ENCODE results near the gene ZNF264. TPM values are rescaled to one million over a fixed set of nuclear protein-coding genes. Genes with fewer than 3 reads are reported as not detected.

ZNF264 gene
- total and polyA plus RNA-seq, 2 of the 8 experiments (the other 6 are each of a cell fraction or from before 2014, with no cell fraction given), result 3.6 to 20.0 TPM

Small RNA genes lying within 50 kb of the gene (small RNA-seq; reads per million reads assigned to genes)
- gene AC025588.3 (ENCODE audit: insufficient read depth), result not detected

Other genes starting within 250 kb of the ZNF264 start
- gene USP29, start 71.5 kb upstream of the ZNF264 start, total RNA-seq (2021; fragmentation: NEBNext Ultra II Directional; extraction: Animal tissue kit (Norgen Biotek cat#: 25700)), result not detected in 2 replicates
- not detected in 2 replicates for gene USP29, start 71.5 kb upstream of the ZNF264 start, polyA plus RNA-seq (2011; rRNA removed)
- gene ZIM3, start 46.3 kb upstream of the ZNF264 start, total RNA-seq (2021; fragmentation: NEBNext Ultra II Directional; extraction: Animal tissue kit (Norgen Biotek cat#: 25700)), result not detected in 2 replicates
- gene ZIM3, start 46.3 kb upstream of the ZNF264 start, polyA plus RNA-seq (2011; rRNA removed), result not detected in 2 replicates
- not detected in 2 replicates for gene DUXA, start 24.0 kb upstream of the ZNF264 start, total RNA-seq (2021; fragmentation: NEBNext Ultra II Directional; extraction: Animal tissue kit (Norgen Biotek cat#: 25700))
- not detected in 2 replicates for gene DUXA, start 24.0 kb upstream of the ZNF264 start, polyA plus RNA-seq (2011; rRNA removed)
- 3.1 TPM in 2 replicates for gene AURKC, start 39.5 kb downstream of the ZNF264 start, total RNA-seq (2021; fragmentation: NEBNext Ultra II Directional; extraction: Animal tissue kit (Norgen Biotek cat#: 25700))
- gene AURKC, start 39.5 kb downstream of the ZNF264 start, polyA plus RNA-seq (2011; rRNA removed), result 4.3 and 6.3 TPM in 2 replicates
- gene ZNF805, start 49.1 kb downstream of the ZNF264 start, total RNA-seq (2021; fragmentation: NEBNext Ultra II Directional; extraction: Animal tissue kit (Norgen Biotek cat#: 25700)), result 12.6 and 14.8 TPM in 2 replicates
- gene ZNF805, start 49.1 kb downstream of the ZNF264 start, polyA plus RNA-seq (2011; rRNA removed), result 1.6 and 2.3 TPM in 2 replicates
- gene ZNF460, start 89.0 kb downstream of the ZNF264 start, total RNA-seq (2021; fragmentation: NEBNext Ultra II Directional; extraction: Animal tissue kit (Norgen Biotek cat#: 25700)), result 56.0 and 57.9 TPM in 2 replicates
- 6.9 and 9.3 TPM in 2 replicates for gene ZNF460, start 89.0 kb downstream of the ZNF264 start, polyA plus RNA-seq (2011; rRNA removed)
- 8.7 and 9.0 TPM in 2 replicates for gene ZNF543, start 129.0 kb downstream of the ZNF264 start, total RNA-seq (2021; fragmentation: NEBNext Ultra II Directional; extraction: Animal tissue kit (Norgen Biotek cat#: 25700))
- gene ZNF543, start 129.0 kb downstream of the ZNF264 start, polyA plus RNA-seq (2011; rRNA removed), result 1.7 and 1.8 TPM in 2 replicates
- gene ZNF304, start 159.8 kb downstream of the ZNF264 start, total RNA-seq (2021; fragmentation: NEBNext Ultra II Directional; extraction: Animal tissue kit (Norgen Biotek cat#: 25700)), result 9.1 and 10.5 TPM in 2 replicates
- 3.3 and 4.3 TPM in 2 replicates for gene ZNF304, start 159.8 kb downstream of the ZNF264 start, polyA plus RNA-seq (2011; rRNA removed)
- 7.9 and 8.7 TPM in 2 replicates for gene TRAPPC2B, start 172.1 kb downstream of the ZNF264 start, total RNA-seq (2021; fragmentation: NEBNext Ultra II Directional; extraction: Animal tissue kit (Norgen Biotek cat#: 25700))
- 18.3 and 28.3 TPM in 2 replicates for gene TRAPPC2B, start 172.1 kb downstream of the ZNF264 start, polyA plus RNA-seq (2011; rRNA removed)
- gene ZNF547, start 172.1 kb downstream of the ZNF264 start, total RNA-seq (2021; fragmentation: NEBNext Ultra II Directional; extraction: Animal tissue kit (Norgen Biotek cat#: 25700)), result 2.0 and 2.1 TPM in 2 replicates
- gene ZNF547, start 172.1 kb downstream of the ZNF264 start, polyA plus RNA-seq (2011; rRNA removed), result 1.1 TPM in 2 replicates
- gene ZNF548, start 198.4 kb downstream of the ZNF264 start, total RNA-seq (2021; fragmentation: NEBNext Ultra II Directional; extraction: Animal tissue kit (Norgen Biotek cat#: 25700)), result 8.9 and 9.9 TPM in 2 replicates
- 7.4 TPM in 2 replicates for gene ZNF548, start 198.4 kb downstream of the ZNF264 start, polyA plus RNA-seq (2011; rRNA removed)
- gene ZNF17, start 219.7 kb downstream of the ZNF264 start, total RNA-seq (2021; fragmentation: NEBNext Ultra II Directional; extraction: Animal tissue kit (Norgen Biotek cat#: 25700)), result 7.9 and 10.2 TPM in 2 replicates
- 3.8 and 3.9 TPM in 2 replicates for gene ZNF17, start 219.7 kb downstream of the ZNF264 start, polyA plus RNA-seq (2011; rRNA removed)
- 24.4 and 30.3 TPM in 2 replicates for gene ZNF749, start 243.8 kb downstream of the ZNF264 start, total RNA-seq (2021; fragmentation: NEBNext Ultra II Directional; extraction: Animal tissue kit (Norgen Biotek cat#: 25700))
- gene ZNF749, start 243.8 kb downstream of the ZNF264 start, polyA plus RNA-seq (2011; rRNA removed), result 15.2 and 20.4 TPM in 2 replicates

All from H1 (cell line).